HEK293 (cell line): ENCODE data around the gene PNMA1.

Experiments used
- KLF10 ChIP-seq: fragments of 450-650 bp; IDR thresholded peaks from 2 replicates; pipeline ENCODE4 v1.5.1; 2018; ENCODE audit warnings: missing biosample characterization, mild to moderate bottlenecking, missing genetic modification characterization
- WT1 ChIP-seq: fragments of 450-650 bp; formaldehyde crosslinking; IDR thresholded peaks from 2 replicates; pipeline ENCODE4 v1.5.1; 2016; ENCODE audit warnings: missing biosample characterization, missing genetic modification characterization
- ZBTB26 ChIP-seq: fragments of 450-650 bp; formaldehyde crosslinking; optimal IDR thresholded peaks from 2 replicates; pipeline ENCODE3; 2016; ENCODE audit warnings: missing biosample characterization, mild to moderate bottlenecking, missing genetic modification characterization
- ZBTB48 ChIP-seq: fragments of 450-650 bp; formaldehyde crosslinking; IDR thresholded peaks from 2 replicates; pipeline ENCODE4 v1.5.1; 2016; ENCODE audit warnings: missing biosample characterization, missing genetic modification characterization
- ZNF10 ChIP-seq: fragments of 450-650 bp; formaldehyde crosslinking; IDR thresholded peaks from 2 replicates; pipeline ENCODE4 v1.5.1; 2017; ENCODE audit warnings: missing biosample characterization, missing genetic modification characterization
- ZNF121 ChIP-seq: fragments of 450-650 bp; formaldehyde crosslinking; IDR thresholded peaks from 2 replicates; pipeline ENCODE4 v1.5.1; 2016; ENCODE audit warnings: missing biosample characterization, missing genetic modification characterization
- ZNF274 ChIP-seq, 2 experiments: fragments of 200-500 bp in 1 of 2; fragments of 450-650 bp in 1 of 2; sonication (Bioruptor generic) in 1 of 2; formaldehyde crosslinking in 1 of 2; IDR thresholded peaks; 2 replicates each; pipeline versions ENCODE4 v1.5.1 to v1.6.1; 2014 to 2016; ENCODE audit warnings: borderline replicate concordance in 1 of 2, inconsistent platforms in 1 of 2, low read length in 1 of 2, missing biosample characterization in 1 of 2, missing genetic modification characterization in 1 of 2
- ZNF510 ChIP-seq: fragments of 450-650 bp; formaldehyde crosslinking; IDR thresholded peaks from 2 replicates; pipeline ENCODE4 v1.5.1; 2018; ENCODE audit warnings: mild to moderate bottlenecking, missing genetic modification characterization, missing biosample characterization; ENCODE audit not compliant: insufficient replicate concordance
- ZNF530 ChIP-seq: fragments of 450-650 bp; formaldehyde crosslinking; IDR thresholded peaks from 2 replicates; pipeline ENCODE4 v1.5.1; 2016; ENCODE audit warnings: low read depth, missing biosample characterization, missing genetic modification characterization
- ZNF548 ChIP-seq: fragments of 450-650 bp; formaldehyde crosslinking; IDR thresholded peaks from 2 replicates; pipeline ENCODE4 v1.5.1; 2016; ENCODE audit warnings: missing biosample characterization, missing genetic modification characterization
- ZNF571 ChIP-seq: fragments of 450-650 bp; formaldehyde crosslinking; IDR thresholded peaks from 2 replicates; pipeline ENCODE4 v1.5.0; 2017; ENCODE audit warnings: missing biosample characterization, missing genetic modification characterization
- ZNF600 ChIP-seq: fragments of 450-650 bp; formaldehyde crosslinking; IDR thresholded peaks from 2 replicates; pipeline ENCODE4 v1.5.1; 2016; ENCODE audit warnings: missing biosample characterization, missing genetic modification characterization
- ZNF624 ChIP-seq: fragments of 450-650 bp; formaldehyde crosslinking; IDR thresholded peaks from 2 replicates; pipeline ENCODE4 v1.5.1; 2017; ENCODE audit warnings: missing biosample characterization, missing genetic modification characterization
- ZNF629 ChIP-seq: fragments of 450-650 bp; formaldehyde crosslinking; IDR thresholded peaks from 2 replicates; pipeline ENCODE4 v1.5.1; 2017; ENCODE audit warnings: missing biosample characterization, missing genetic modification characterization
- ZNF677 ChIP-seq: fragments of 450-650 bp; IDR thresholded peaks from 2 replicates; pipeline ENCODE4 v1.5.0; 2018; ENCODE audit warnings: missing biosample characterization, mild to moderate bottlenecking, missing genetic modification characterization, moderate library complexity
- ZNF692 ChIP-seq: fragments of 450-650 bp; formaldehyde crosslinking; IDR thresholded peaks from 2 replicates; pipeline ENCODE4 v1.5.1; 2016; ENCODE audit warnings: missing biosample characterization, missing genetic modification characterization
- ZNF704 ChIP-seq: fragments of 450-650 bp; formaldehyde crosslinking; IDR thresholded peaks from 2 replicates; pipeline ENCODE4 v1.5.1; 2016; ENCODE audit warnings: missing biosample characterization, missing genetic modification characterization
- ZNF837 ChIP-seq: fragments of 450-650 bp; formaldehyde crosslinking; IDR thresholded peaks from 2 replicates; pipeline ENCODE4 v1.5.1; 2016; ENCODE audit warnings: missing biosample characterization, missing genetic modification characterization
- ZXDB ChIP-seq: fragments of 450-650 bp; formaldehyde crosslinking; IDR thresholded peaks from 2 replicates; pipeline ENCODE4 v1.5.1; 2016; ENCODE audit warnings: missing biosample characterization, missing genetic modification characterization
- TF ChIP-seq, protein P1 (sequence below): fragments of 450-650 bp; formaldehyde crosslinking; IDR thresholded peaks from 2 replicates; pipeline ENCODE4 v1.5.0; 2017; ENCODE audit warnings: missing biosample characterization, missing genetic modification characterization, borderline replicate concordance
- TF ChIP-seq, protein P2 (sequence below): fragments of 450-650 bp; formaldehyde crosslinking; IDR thresholded peaks from 2 replicates; pipeline ENCODE4 v1.5.1; 2017; ENCODE audit warnings: missing biosample characterization, missing genetic modification characterization
- TF ChIP-seq, protein P3 (sequence below): fragments of 450-650 bp; formaldehyde crosslinking; IDR thresholded peaks from 2 replicates; pipeline ENCODE4 v1.5.1; 2017; ENCODE audit warnings: missing biosample characterization, missing genetic modification characterization
- TF ChIP-seq, protein P4 (sequence below): fragments of 450-650 bp; formaldehyde crosslinking; IDR thresholded peaks from 2 replicates; pipeline ENCODE4 v1.5.1; 2016; ENCODE audit warnings: missing biosample characterization, missing genetic modification characterization
- TF ChIP-seq, protein P5 (sequence below): fragments of 450-650 bp; formaldehyde crosslinking; IDR thresholded peaks from 2 replicates; pipeline ENCODE4 v1.5.1; 2017; ENCODE audit warnings: missing biosample characterization, missing genetic modification characterization

Gene PNMA1

DNA sequence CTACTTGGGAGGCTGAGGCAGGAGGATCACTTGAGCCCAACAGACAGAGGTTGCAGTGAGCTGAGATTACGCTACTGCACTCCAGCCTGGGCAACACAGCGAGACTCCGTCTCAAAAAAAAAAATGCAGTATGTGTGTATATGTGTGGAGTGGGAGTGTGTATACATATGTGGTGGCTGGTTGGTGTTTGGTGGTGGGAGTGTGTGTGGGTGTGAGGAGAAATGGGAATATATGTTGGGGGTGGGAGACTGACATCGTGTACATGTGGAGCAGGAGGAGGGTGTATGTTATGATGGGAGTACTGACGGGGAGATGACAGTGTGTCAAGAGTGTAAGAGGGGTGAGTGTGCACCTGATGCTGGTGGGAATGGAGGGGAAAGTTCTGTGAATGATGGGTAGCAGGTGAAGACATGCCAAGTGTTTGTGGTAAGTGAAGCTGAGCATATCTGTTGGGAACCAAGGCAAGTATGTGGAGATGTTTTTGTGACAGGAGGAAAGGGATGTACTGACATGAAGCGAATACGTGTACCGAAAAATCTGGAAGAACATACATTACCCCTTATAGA is 4.2 kb downstream of the PNMA1 start (continued):
- TF ChIP-seq, protein P1, sequence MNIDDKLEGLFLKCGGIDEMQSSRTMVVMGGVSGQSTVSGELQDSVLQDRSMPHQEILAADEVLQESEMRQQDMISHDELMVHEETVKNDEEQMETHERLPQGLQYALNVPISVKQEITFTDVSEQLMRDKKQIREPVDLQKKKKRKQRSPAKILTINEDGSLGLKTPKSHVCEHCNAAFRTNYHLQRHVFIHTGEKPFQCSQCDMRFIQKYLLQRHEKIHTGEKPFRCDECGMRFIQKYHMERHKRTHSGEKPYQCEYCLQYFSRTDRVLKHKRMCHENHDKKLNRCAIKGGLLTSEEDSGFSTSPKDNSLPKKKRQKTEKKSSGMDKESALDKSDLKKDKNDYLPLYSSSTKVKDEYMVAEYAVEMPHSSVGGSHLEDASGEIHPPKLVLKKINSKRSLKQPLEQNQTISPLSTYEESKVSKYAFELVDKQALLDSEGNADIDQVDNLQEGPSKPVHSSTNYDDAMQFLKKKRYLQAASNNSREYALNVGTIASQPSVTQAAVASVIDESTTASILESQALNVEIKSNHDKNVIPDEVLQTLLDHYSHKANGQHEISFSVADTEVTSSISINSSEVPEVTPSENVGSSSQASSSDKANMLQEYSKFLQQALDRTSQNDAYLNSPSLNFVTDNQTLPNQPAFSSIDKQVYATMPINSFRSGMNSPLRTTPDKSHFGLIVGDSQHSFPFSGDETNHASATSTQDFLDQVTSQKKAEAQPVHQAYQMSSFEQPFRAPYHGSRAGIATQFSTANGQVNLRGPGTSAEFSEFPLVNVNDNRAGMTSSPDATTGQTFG, result no peak
- no peak for TF ChIP-seq KLF10
- TF ChIP-seq, protein P2, sequence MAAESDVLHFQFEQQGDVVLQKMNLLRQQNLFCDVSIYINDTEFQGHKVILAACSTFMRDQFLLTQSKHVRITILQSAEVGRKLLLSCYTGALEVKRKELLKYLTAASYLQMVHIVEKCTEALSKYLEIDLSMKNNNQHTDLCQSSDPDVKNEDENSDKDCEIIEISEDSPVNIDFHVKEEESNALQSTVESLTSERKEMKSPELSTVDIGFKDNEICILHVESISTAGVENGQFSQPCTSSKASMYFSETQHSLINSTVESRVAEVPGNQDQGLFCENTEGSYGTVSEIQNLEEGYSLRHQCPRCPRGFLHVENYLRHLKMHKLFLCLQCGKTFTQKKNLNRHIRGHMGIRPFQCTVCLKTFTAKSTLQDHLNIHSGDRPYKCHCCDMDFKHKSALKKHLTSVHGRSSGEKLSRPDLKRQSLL (tag by site-specific recombination), result no peak
- TF ChIP-seq ZNF704, result no peak
- no peak for TF ChIP-seq ZNF571 (tag by site-specific recombination)
- TF ChIP-seq ZNF837, result no peak
- TF ChIP-seq ZBTB26, result no peak
- TF ChIP-seq ZNF121 (tag by site-specific recombination), result peak; percentile 80; the same call in 1 of the 2 replicates
- TF ChIP-seq WT1, result no peak
- TF ChIP-seq, protein P3, sequence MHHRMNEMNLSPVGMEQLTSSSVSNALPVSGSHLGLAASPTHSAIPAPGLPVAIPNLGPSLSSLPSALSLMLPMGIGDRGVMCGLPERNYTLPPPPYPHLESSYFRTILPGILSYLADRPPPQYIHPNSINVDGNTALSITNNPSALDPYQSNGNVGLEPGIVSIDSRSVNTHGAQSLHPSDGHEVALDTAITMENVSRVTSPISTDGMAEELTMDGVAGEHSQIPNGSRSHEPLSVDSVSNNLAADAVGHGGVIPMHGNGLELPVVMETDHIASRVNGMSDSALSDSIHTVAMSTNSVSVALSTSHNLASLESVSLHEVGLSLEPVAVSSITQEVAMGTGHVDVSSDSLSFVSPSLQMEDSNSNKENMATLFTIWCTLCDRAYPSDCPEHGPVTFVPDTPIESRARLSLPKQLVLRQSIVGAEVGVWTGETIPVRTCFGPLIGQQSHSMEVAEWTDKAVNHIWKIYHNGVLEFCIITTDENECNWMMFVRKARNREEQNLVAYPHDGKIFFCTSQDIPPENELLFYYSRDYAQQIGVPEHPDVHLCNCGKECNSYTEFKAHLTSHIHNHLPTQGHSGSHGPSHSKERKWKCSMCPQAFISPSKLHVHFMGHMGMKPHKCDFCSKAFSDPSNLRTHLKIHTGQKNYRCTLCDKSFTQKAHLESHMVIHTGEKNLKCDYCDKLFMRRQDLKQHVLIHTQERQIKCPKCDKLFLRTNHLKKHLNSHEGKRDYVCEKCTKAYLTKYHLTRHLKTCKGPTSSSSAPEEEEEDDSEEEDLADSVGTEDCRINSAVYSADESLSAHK (tag by site-specific recombination), result no peak
- no peak for TF ChIP-seq ZNF548 (tag by site-specific recombination)
- TF ChIP-seq ZNF677 (tag by site-specific recombination), result no peak
- TF ChIP-seq, protein P4, sequence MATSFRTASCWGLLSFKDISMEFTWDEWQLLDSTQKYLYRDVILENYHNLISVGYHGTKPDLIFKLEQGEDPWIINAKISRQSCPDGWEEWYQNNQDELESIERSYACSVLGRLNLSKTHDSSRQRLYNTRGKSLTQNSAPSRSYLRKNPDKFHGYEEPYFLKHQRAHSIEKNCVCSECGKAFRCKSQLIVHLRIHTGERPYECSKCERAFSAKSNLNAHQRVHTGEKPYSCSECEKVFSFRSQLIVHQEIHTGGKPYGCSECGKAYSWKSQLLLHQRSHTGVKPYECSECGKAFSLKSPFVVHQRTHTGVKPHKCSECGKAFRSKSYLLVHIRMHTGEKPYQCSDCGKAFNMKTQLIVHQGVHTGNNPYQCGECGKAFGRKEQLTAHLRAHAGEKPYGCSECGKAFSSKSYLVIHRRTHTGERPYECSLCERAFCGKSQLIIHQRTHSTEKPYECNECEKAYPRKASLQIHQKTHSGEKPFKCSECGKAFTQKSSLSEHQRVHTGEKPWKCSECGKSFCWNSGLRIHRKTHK, result no peak
- no peak for TF ChIP-seq ZNF530
- TF ChIP-seq ZNF10 (tag by site-specific recombination), result peak; percentile 76; the same call in 1 of the 2 replicates
- no peak for TF ChIP-seq ZXDB (tag by site-specific recombination)
- TF ChIP-seq ZNF510 (tag by site-specific recombination), result no peak
- TF ChIP-seq ZBTB48 (tag by site-specific recombination), result no peak
- TF ChIP-seq ZNF629 (tag by site-specific recombination), result no peak
- TF ChIP-seq, protein P5, sequence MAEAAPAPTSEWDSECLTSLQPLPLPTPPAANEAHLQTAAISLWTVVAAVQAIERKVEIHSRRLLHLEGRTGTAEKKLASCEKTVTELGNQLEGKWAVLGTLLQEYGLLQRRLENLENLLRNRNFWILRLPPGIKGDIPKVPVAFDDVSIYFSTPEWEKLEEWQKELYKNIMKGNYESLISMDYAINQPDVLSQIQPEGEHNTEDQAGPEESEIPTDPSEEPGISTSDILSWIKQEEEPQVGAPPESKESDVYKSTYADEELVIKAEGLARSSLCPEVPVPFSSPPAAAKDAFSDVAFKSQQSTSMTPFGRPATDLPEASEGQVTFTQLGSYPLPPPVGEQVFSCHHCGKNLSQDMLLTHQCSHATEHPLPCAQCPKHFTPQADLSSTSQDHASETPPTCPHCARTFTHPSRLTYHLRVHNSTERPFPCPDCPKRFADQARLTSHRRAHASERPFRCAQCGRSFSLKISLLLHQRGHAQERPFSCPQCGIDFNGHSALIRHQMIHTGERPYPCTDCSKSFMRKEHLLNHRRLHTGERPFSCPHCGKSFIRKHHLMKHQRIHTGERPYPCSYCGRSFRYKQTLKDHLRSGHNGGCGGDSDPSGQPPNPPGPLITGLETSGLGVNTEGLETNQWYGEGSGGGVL (tag by site-specific recombination), result peak; percentile 46
- TF ChIP-seq ZNF692 (tag by site-specific recombination), result no peak
- no peak for TF ChIP-seq ZNF624 (tag by site-specific recombination)
- no peak; the same call in 1 of the 2 replicates for TF ChIP-seq ZNF600 (tag by site-specific recombination)
- TF ChIP-seq ZNF274 (IDR thresholded peaks at IDR 0.05; ENCODE audit: low read length), result no peak
- no peak for TF ChIP-seq ZNF274 (tag by site-specific recombination; IDR thresholded peaks at IDR 0.05; ENCODE audit: borderline replicate concordance)
